Osteocyte (in vitro differentiated cells): ENCODE measurements around the gene ARSB. TPM values are rescaled to one million over a fixed set of nuclear protein-coding genes. Genes with fewer than 3 reads are reported as not detected.

Experiments used
- DNase-seq: peaks from one replicate; pipeline ENCODE4 v3.0.0; 2021; ENCODE audit warnings: mixed read lengths; ENCODE audit not compliant: unreplicated experiment; ENCODE audit errors: extremely low spot score
- H3K27ac Mint-ChIP-seq: one replicate; pipeline ENCODE4 v1.8.0; 2021; ENCODE audit warnings: mild to moderate bottlenecking, mixed read lengths; ENCODE audit not compliant: unreplicated experiment
- H3K27me3 Mint-ChIP-seq: one replicate; pipeline ENCODE4 v1.8.0; 2021; ENCODE audit warnings: mixed read lengths; ENCODE audit not compliant: unreplicated experiment
- H3K36me3 Mint-ChIP-seq: one replicate; pipeline ENCODE4 v1.8.0; 2021; ENCODE audit warnings: mixed read lengths; ENCODE audit not compliant: unreplicated experiment
- H3K4me1 Mint-ChIP-seq: one replicate; pipeline ENCODE4 v1.8.0; 2021; ENCODE audit warnings: mixed read lengths; ENCODE audit not compliant: unreplicated experiment
- H3K4me3 Mint-ChIP-seq: one replicate; pipeline ENCODE4 v1.8.0; 2021; ENCODE audit warnings: mild to moderate bottlenecking, moderate library complexity, mixed read lengths; ENCODE audit not compliant: unreplicated experiment
- H3K9me3 Mint-ChIP-seq: one replicate; pipeline ENCODE4 v1.8.0; 2021; ENCODE audit warnings: mixed read lengths; ENCODE audit not compliant: unreplicated experiment
- CTCF ChIP-seq: fragments of 200-600 bp; sonication (generic); IDR thresholded peaks from 2 replicates; pipeline ENCODE4 v1.5.0; 2021; ENCODE audit warnings: antibody characterized with exemption, mild to moderate bottlenecking, moderate library complexity
- total RNA-seq: library from RNA; stranded (reverse); gene quantifications from 2 replicates; pipeline ENCODE4 v1.2.1, GENCODE V29; 2021

ARSB gene
- total RNA-seq, 1 donor from 2014 or later: 34.9 TPM

GRCh38 chr5:79007872-79008271 is 22.8 kb upstream of the ARSB start:
- peaks cover 5% of the 10 kb centered on the region for H3K27me3 Mint-ChIP-seq
- no peak for TF ChIP-seq CTCF
- H3K36me3 Mint-ChIP-seq: no peaks in the 10 kb centered on the region
- no peak overlapping the region for H3K27ac Mint-ChIP-seq
- peaks cover 1% of the 10 kb centered on the region for H3K9me3 Mint-ChIP-seq
- H3K4me1 Mint-ChIP-seq: no peaks in the 10 kb centered on the region
- DNase-seq: no peak
- H3K4me3 Mint-ChIP-seq: no peak overlapping the region

- TF ChIP-seq CTCF: no peak
- Mint-ChIP-seq H3K9me3 (no peaks in the 10 kb centered on the region), H3K27me3 (peaks cover 4% of the 10 kb centered on the region), H3K36me3 (no peaks in the 10 kb centered on the region), H3K4me3 (no peak overlapping the region), H3K4me1 (peaks cover 17% of the 10 kb centered on the region), H3K27ac (no peak overlapping the region)
- no peak for DNase-seq
These were observed 21.0 kb upstream of the ARSB start for GRCh38 chr5:79005936-79006631.

- DNase-seq: no peak
- peaks cover 19% of the 10 kb centered on the region for H3K4me1 Mint-ChIP-seq
- TF ChIP-seq CTCF: no peak
- H3K27me3 Mint-ChIP-seq: peaks cover 4% of the 10 kb centered on the region
- H3K27ac Mint-ChIP-seq: no peak overlapping the region
- H3K36me3 Mint-ChIP-seq: no peaks in the 10 kb centered on the region
- no peaks in the 10 kb centered on the region for H3K9me3 Mint-ChIP-seq
- no peak overlapping the region for H3K4me3 Mint-ChIP-seq
These were observed 20.0 kb upstream of the ARSB start for GRCh38 chr5:79005151-79005550.

- H3K9me3 Mint-ChIP-seq: no peaks in the 10 kb centered on the region
- no peak for TF ChIP-seq CTCF
- H3K27ac Mint-ChIP-seq: peak overlapping the region; percentile 85
- H3K27me3 Mint-ChIP-seq: peaks cover 4% of the 10 kb centered on the region
- no peaks in the 10 kb centered on the region for H3K36me3 Mint-ChIP-seq
- H3K4me1 Mint-ChIP-seq: peaks cover 19% of the 10 kb centered on the region
- H3K4me3 Mint-ChIP-seq: no peak overlapping the region
- no peak for DNase-seq
These were observed 17.3 kb upstream of the ARSB start for GRCh38 chr5:79002374-79002773.

- Mint-ChIP-seq H3K4me1 (peaks cover 19% of the 10 kb centered on the region), H3K4me3 (no peak overlapping the region), H3K27ac (peak overlapping the region; percentile 85)
These were observed 16.4 kb upstream of the ARSB start for GRCh38 chr5:79001471-79001870.

More at GRCh38 chr5:79001471-79001870, 16.4 kb upstream of the ARSB start:
- H3K27me3 Mint-ChIP-seq: peaks cover 4% of the 10 kb centered on the region
- no peak for TF ChIP-seq CTCF
- no peaks in the 10 kb centered on the region for H3K36me3 Mint-ChIP-seq
- no peaks in the 10 kb centered on the region for H3K9me3 Mint-ChIP-seq
- no peak for DNase-seq
